ENCODE measurements around the gene ZFAND3. TPM values are rescaled to one million over a fixed set of nuclear protein-coding genes. Genes with fewer than 3 reads are reported as not detected.

Gene ZFAND3, protein sequence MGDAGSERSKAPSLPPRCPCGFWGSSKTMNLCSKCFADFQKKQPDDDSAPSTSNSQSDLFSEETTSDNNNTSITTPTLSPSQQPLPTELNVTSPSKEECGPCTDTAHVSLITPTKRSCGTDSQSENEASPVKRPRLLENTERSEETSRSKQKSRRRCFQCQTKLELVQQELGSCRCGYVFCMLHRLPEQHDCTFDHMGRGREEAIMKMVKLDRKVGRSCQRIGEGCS
- 44.3 TPM for polyA plus RNA-seq (2012; ENCODE audit: missing spikeins)

DNA sequence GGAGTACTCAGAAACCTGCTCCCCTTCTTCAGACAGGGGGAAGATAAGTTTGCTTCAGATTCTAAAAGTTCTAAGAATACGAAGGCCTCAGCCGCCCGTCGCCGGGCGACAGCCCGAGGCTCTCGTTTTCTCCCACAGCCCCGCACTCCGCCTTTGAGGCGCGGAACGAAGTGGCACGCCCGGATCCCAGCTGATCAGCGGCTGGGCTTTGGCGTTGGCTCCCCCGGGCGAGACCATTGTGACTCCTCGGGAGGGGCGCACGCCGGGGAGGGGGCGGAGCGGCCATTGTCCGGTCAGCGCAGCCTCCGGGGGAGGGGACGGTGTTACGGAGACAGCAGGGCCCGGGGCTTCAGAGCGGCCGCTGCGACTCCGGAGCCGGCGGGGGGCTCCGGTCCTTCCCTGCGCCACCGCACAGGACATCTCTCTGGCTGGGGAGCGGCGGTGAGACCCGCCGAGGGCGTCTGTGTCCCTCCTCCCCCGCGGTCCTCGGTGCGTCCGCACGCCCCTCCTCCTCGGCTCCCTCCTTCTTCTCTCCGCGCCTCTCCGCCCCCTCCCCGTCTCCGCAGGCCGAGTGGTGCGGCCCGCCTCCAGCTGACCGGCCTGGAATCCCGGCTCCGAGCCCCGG lies at the start of gene ZFAND3:
Gene ZFAND3 (plus strand): TSS at position 551 of the 625 bp plus-strand sequence. CDS start 219 bp downstream, outside the sequence.
- FAIRE-seq (peak; percentile 100), DNase-seq (ENCODE audit: insufficient read length) (peak; percentile 86)
- no peak for TF ChIP-seq POLR2AphosphoS5 (IDR thresholded peaks at IDR 0.05; ENCODE audit: low read depth, low read length)
- TF ChIP-seq POLR2A (IDR thresholded peaks at IDR 0.05; ENCODE audit: low read depth, low read length), result peak; percentile 7; the same call in 1 of the 2 replicates

GRCh38 chr6:37774028-37774680 lies 45.4 kb upstream of the ZFAND3 start:
- TF ChIP-seq TAF1 (IDR thresholded peaks at IDR 0.05; ENCODE audit: borderline replicate concordance, low read depth, low read length) (no peak), POLR2A (IDR thresholded peaks at IDR 0.05; ENCODE audit: low read depth, low read length) (no peak), POLR2AphosphoS5 (IDR thresholded peaks at IDR 0.05; ENCODE audit: low read depth, low read length) (no peak)
- no peak for FAIRE-seq
- DNase-seq (ENCODE audit: insufficient read length), result no peak

DNA sequence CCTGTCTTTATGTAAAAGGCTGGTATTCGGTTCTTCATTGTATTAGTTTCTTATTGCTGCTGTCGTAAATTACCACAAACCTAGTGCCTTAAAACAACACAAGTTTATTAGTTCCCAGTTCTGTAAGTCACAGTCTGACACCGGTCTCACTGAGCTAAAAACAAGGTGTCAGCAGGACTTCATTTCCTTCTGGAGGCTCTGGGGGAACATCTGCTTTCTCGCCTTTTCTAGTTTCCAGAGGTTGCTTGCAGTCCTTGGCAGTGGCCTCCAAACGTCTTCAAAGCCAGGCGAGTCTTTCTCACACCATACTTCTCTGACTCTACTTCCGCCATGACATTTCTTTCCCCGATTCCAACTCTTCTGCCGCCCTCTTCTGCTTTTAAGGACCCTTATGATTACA lies 43.0 kb upstream of the ZFAND3 start:
- no peak for FAIRE-seq
- TF ChIP-seq TAF1 (IDR thresholded peaks at IDR 0.05; ENCODE audit: borderline replicate concordance, low read depth, low read length), result no peak
- TF ChIP-seq POLR2AphosphoS5 (IDR thresholded peaks at IDR 0.05; ENCODE audit: low read depth, low read length), result no peak
- no peak for TF ChIP-seq POLR2A (IDR thresholded peaks at IDR 0.05; ENCODE audit: low read depth, low read length)
- DNase-seq (ENCODE audit: insufficient read length), result no peak

DNA sequence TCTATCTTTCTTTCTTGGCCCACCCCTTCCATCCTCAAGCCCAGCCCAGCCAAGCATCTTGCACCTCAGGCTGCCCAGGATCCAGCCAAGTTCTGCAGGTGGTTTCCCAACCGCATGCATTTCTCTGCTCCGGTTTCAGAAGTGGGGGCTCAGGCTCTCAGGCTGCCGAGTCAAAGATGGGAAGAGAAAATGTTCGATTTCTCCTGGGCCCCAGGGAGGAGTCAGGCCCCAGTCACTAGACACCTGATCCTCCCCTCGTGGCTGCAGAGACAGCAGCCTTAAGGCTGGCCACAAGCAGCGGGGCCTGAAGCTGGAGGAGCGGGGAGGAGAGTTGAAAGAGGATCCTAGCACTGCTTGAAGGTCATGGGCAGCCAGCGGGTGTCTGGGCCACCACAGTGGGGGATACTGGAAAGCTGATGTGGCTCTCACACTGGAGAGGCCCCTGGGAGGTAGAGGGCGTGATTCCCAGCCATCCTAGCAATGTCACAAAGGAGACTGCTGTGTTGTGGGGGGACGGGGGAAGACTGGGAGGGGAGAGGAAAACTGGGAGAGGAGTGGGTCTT lies 42.2 kb upstream of the ZFAND3 start:
- TF ChIP-seq POLR2A (IDR thresholded peaks at IDR 0.05; ENCODE audit: low read depth, low read length) (peak; percentile 63; the same call in 1 of the 2 replicates), TAF1 (IDR thresholded peaks at IDR 0.05; ENCODE audit: borderline replicate concordance, low read depth, low read length) (no peak), POLR2AphosphoS5 (IDR thresholded peaks at IDR 0.05; ENCODE audit: low read depth, low read length) (0 out of 2 replicates have a peak, but pooled peaks have one; percentile 25)
- no peak for DNase-seq (ENCODE audit: insufficient read length)
- FAIRE-seq, result no peak

- FAIRE-seq (no peak), DNase-seq (ENCODE audit: insufficient read length) (no peak)
- no peak for TF ChIP-seq POLR2AphosphoS5 (IDR thresholded peaks at IDR 0.05; ENCODE audit: low read depth, low read length)
- TF ChIP-seq TAF1 (IDR thresholded peaks at IDR 0.05; ENCODE audit: borderline replicate concordance, low read depth, low read length), result no peak
- no peak for TF ChIP-seq POLR2A (IDR thresholded peaks at IDR 0.05; ENCODE audit: low read depth, low read length)
These were observed 40.3 kb upstream of the ZFAND3 start for GRCh38 chr6:37779111-37779800.

- FAIRE-seq, result peak; percentile 38
- DNase-seq (ENCODE audit: insufficient read length), result no peak
- no peak for TF ChIP-seq TAF1 (IDR thresholded peaks at IDR 0.05; ENCODE audit: borderline replicate concordance, low read depth, low read length)
- no peak for TF ChIP-seq POLR2AphosphoS5 (IDR thresholded peaks at IDR 0.05; ENCODE audit: low read depth, low read length)
- TF ChIP-seq POLR2A (IDR thresholded peaks at IDR 0.05; ENCODE audit: low read depth, low read length), result no peak
These were observed 39.5 kb upstream of the ZFAND3 start for GRCh38 chr6:37779902-37780628.

DNA sequence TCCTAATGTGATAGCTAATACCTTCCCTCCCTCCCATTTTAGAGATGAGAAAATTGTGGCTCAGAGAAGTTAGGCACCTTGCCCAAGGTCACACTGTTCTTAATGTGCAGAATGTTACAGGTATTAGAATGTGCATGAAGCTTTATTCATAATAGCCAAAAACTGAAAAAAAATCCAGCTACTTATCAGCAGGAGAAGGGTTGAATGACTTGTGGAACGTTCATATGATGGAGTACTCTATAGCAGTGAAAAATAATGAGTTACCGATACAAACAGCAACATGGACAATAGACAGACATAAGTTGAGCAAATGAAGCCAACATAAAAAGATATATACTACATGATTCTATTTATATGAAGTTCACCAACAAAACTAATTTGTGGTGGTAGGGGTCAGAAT lies 37.7 kb upstream of the ZFAND3 start:
- DNase-seq (ENCODE audit: insufficient read length), result no peak
- TF ChIP-seq POLR2A (IDR thresholded peaks at IDR 0.05; ENCODE audit: low read depth, low read length) (no peak), TAF1 (IDR thresholded peaks at IDR 0.05; ENCODE audit: borderline replicate concordance, low read depth, low read length) (no peak)
- no peak for FAIRE-seq

- peak; percentile 47; the same call in 1 of the 2 replicates for TF ChIP-seq POLR2A (IDR thresholded peaks at IDR 0.05; ENCODE audit: low read depth, low read length)
- TF ChIP-seq TAF1 (IDR thresholded peaks at IDR 0.05; ENCODE audit: borderline replicate concordance, low read depth, low read length), result no peak
- no peak for TF ChIP-seq POLR2AphosphoS5 (IDR thresholded peaks at IDR 0.05; ENCODE audit: low read depth, low read length)
- FAIRE-seq, result peak; percentile 71
These were observed 36.3 kb upstream of the ZFAND3 start for GRCh38 chr6:37783025-37783855.

GRCh38 chr6:37783856-37784584 lies 35.5 kb upstream of the ZFAND3 start:
- DNase-seq (ENCODE audit: insufficient read length) (peak; percentile 50), FAIRE-seq (peak; percentile 64)
- no peak for TF ChIP-seq POLR2AphosphoS5 (IDR thresholded peaks at IDR 0.05; ENCODE audit: low read depth, low read length)
- no peak; the same call in 1 of the 2 replicates for TF ChIP-seq POLR2A (IDR thresholded peaks at IDR 0.05; ENCODE audit: low read depth, low read length)
- TF ChIP-seq TAF1 (IDR thresholded peaks at IDR 0.05; ENCODE audit: borderline replicate concordance, low read depth, low read length), result peak; percentile 55; the same call in 1 of the 2 replicates

More at GRCh38 chr6:37783025-37783855, 36.3 kb upstream of the ZFAND3 start:
- no peak for DNase-seq (ENCODE audit: insufficient read length)
